SH-SY5Y (cell line): Measurements from ENCODE around the gene NAT9.

ENCODE experiments used
- GATA2 ChIP-seq: IDR thresholded peaks from 2 replicates; pipeline ENCODE4 v1.6.1; 2011; ENCODE audit warnings: mild to moderate bottlenecking, low read depth, low read length
- GATA3 ChIP-seq: IDR thresholded peaks from 2 replicates; pipeline ENCODE4 v1.6.1; 2011; ENCODE audit warnings: low read depth, mild to moderate bottlenecking, low read length, moderate library complexity

The NAT9 gene

GRCh38 chr17:74796866-74797265 lies 20.7 kb upstream of the NAT9 start:
- no peak for TF ChIP-seq GATA2

GRCh38 chr17:74796211-74796610 lies 20.1 kb upstream of the NAT9 start:
- TF ChIP-seq GATA2 (no peak), GATA3 (no peak)

GRCh38 chr17:74795327-74796020 lies 19.3 kb upstream of the NAT9 start:
- TF ChIP-seq GATA3 (no peak), GATA2 (no peak)

- TF ChIP-seq GATA2 (no peak), GATA3 (no peak)
Measured at GRCh38 chr17:74792586-74793105, 16.5 kb upstream of the NAT9 start.

GRCh38 chr17:74790161-74791058 lies 14.3 kb upstream of the NAT9 start:
- TF ChIP-seq GATA2, result no peak
- no peak for TF ChIP-seq GATA3

GRCh38 chr17:74786431-74787055 lies 10.4 kb upstream of the NAT9 start:
- no peak for TF ChIP-seq GATA2
- TF ChIP-seq GATA3, result no peak

- no peak for TF ChIP-seq GATA2
- TF ChIP-seq GATA3, result no peak
Measured at GRCh38 chr17:74785981-74786360, 9.8 kb upstream of the NAT9 start.

GRCh38 chr17:74785096-74785980 lies 9.2 kb upstream of the NAT9 start:
- TF ChIP-seq GATA3 (no peak), GATA2 (peak; percentile 20; the same call in 1 of the 2 replicates)

- TF ChIP-seq GATA3 (no peak), GATA2 (no peak)
Measured at GRCh38 chr17:74784125-74784810, 8.1 kb upstream of the NAT9 start.

GRCh38 chr17:74782571-74782970 lies 6.4 kb upstream of the NAT9 start:
- TF ChIP-seq GATA3 (no peak), GATA2 (no peak)

- no peak for TF ChIP-seq GATA3
- TF ChIP-seq GATA2, result no peak
Measured at GRCh38 chr17:74780443-74781238, 4.5 kb upstream of the NAT9 start.

GRCh38 chr17:74779948-74780400 lies 3.8 kb upstream of the NAT9 start:
- TF ChIP-seq GATA2 (no peak), GATA3 (no peak)

GRCh38 chr17:74779501-74779900 lies 3.4 kb upstream of the NAT9 start:
- TF ChIP-seq GATA3 (no peak), GATA2 (no peak)
